NCI-H82 (cell line): Measurements from ENCODE around the gene PGM1.
"Not testable (repeated sequence)": the region's sequence is repeated elsewhere in the genome, so short reads cannot be mapped to it uniquely, and the experiment has no call there.

Source experiments
- DNase-seq: peaks from one replicate; lab custom pipeline; 2025; lab: John Stamatoyannopoulos, UW

PGM1 gene

DNA sequence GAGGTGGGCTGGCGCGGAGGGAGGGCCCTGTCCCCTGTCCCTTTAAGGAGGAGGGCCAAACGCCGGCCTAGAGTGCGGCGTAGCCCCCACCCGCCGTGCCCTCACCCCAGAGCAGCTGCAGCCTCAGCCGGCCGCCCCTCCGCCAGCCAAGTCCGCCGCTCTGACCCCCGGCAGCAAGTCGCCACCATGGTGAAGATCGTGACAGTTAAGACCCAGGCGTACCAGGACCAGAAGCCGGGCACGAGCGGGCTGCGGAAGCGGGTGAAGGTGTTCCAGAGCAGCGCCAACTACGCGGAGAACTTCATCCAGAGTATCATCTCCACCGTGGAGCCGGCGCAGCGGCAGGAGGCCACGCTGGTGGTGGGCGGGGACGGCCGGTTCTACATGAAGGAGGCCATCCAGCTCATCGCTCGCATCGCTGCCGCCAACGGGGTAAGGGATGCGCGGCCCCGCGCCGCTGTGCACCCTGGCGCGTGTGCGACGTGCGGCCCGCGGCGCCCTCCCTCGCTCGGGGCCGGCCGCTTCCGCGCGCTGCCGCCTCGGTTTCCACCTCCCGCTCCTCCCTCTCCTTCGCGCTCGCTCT is at the start of gene PGM1:
PGM1 (plus strand) TSS at position 109 of the 583 bp plus-strand sequence; CDS start at position 187, 78 bp downstream.
- DNase-seq = peak; percentile 84

DNA sequence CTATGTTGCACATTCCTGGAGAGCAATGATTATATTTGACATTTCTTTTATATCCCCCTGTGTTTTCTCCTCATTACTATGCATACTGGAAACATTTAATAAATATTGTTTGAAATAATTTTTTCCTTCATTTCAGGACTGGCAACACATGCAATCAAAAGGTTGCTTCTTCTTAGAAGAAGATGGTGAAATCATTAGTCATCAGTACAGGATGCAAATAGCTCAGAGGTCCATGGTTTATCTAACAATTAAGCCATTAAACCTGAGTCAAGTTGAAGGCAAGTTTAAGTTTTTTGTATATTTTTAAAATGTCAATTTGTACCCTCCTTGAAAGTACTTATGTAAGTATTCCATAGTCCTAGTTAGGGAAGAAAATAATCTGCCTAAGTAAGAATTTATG is 47.4 kb upstream of the PGM1 start:
- no peak for DNase-seq

GRCh38 chr1:63547621-63548294 is 45.5 kb upstream of the PGM1 start:
- no peak for DNase-seq

- DNase-seq = no peak
Observed at GRCh38 chr1:63548303-63548702, 44.9 kb upstream of the PGM1 start.

DNA sequence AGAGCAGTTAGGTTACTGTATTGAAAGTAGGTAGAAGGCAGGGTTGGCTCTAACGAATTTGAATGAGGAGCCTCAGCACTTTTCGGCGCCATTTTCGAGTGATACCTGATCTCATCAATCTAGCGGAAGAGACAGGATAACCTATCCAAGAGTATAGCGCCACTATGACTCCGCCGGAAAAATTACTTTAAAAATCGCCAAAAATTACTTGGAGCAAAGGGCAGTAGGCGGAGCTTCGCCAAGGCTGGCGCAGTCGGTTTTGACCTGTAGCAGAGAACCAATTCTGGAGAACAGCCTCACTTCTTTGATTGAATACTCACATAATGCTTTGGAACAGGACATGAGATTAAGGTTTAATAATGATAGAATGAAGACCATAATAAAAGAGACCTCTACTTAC is 44.3 kb upstream of the PGM1 start:
- DNase-seq = no peak

- DNase-seq = no peak
Observed at GRCh38 chr1:63555480-63555879, 37.7 kb upstream of the PGM1 start.

DNA sequence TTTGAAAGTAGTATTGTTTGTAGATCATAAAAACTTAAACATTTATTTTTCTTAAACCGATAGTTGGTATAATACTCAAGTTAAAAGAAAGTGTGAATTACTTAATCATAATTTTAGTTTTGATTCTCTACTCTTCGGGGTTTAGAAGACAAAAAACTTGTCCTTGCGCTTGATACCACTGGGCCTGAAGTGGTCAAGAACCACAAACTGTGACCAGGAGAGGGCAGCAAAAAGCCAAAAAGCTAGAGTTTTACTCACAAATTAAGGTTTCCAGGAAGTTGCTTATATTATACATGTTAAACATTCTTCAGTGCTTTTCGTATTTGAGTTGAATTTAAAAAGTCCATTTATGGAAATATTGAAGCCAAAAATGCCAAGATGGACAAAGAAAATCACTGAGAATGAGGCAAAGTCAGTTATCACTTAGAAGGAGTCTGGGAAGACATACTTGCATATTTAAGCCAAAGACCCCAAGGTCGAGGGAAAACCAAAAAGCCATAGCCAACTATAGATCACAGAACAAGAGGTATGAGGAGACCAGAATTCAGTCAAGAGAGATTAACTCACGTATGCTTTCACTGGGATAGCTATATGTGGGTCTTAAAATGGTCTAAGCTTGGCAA is 35.7 kb upstream of the PGM1 start:
- DNase-seq = peak; percentile 35

- no peak for DNase-seq
Observed at GRCh38 chr1:63559357-63559756, 33.9 kb upstream of the PGM1 start.

GRCh38 chr1:63563745-63564144 is 29.5 kb upstream of the PGM1 start:
- DNase-seq = no peak

GRCh38 chr1:63569068-63569467 is 24.1 kb upstream of the PGM1 start:
- DNase-seq = no peak

- no peak for DNase-seq
Observed at GRCh38 chr1:63569640-63570316, 23.4 kb upstream of the PGM1 start.

DNA sequence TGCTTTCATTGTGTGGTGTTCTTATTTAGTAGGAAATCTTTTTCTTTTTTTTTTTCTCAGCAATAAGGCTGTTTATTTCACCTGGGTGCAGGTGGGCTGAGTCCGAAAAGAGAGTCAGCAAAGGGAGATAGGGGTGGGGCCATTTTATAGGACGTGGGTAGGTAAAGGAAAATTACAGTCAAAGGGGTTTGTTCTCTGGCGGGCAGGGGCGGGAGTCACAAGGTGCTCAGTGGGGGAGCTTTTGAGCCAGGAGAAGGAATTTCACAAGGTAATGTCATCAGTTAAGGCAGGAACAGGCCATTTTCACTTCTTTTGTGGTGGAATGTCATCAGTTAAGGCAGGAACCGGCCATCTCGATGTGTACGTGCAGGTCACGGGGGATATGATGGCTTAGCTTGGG is 20.5 kb upstream of the PGM1 start:
- DNase-seq = not testable (repeated sequence)

DNA sequence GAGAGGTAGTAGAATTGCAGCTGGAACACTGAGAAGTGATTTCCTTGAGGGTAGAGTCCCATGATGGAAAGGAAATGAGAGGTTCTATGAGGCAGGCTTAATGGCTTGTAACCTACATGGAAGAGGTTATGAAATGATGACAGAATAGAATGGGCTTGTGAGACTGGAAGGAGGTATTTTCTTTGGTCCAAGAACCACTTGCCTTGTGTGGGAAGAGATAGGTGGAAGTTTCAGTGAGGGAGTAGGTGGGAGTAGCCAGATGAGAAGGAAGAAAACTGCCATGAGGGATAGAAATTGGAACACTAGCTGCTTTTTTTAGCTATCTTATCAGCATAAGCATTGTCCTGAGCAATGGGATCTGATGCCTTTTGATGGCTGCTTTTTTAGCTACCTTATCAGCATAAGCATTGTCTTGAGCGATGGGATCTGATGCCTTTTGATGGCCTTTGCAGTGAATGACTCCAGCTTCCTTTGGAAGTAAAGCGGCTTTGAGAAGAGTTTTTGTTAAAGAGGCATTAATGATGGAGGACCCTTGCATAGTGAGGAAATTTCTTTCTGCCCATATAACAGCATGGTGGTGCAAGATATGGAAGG is 18.9 kb upstream of the PGM1 start:
- DNase-seq = not testable (repeated sequence)

- peak; percentile 38 for DNase-seq
Observed at GRCh38 chr1:63575340-63575826, 17.8 kb upstream of the PGM1 start.

DNA sequence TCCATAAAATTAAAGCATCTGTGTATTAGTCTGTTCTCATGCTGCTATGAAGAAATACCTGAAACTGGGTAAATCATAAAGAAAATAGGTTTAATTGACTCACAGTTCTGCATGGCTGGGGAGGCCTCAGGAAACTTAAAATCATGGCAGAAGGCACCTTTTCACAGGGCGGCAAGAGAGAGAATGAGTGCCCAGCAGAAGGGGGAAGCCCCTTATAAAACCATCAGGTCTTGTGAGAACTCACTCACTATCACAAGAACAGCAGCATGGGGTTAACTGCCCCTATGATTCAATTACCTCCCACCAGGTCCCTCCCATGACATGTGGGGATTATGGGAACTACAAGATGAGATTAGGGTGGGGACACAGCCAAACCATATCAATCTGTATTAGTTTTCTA is 6.9 kb upstream of the PGM1 start:
- DNase-seq = peak; percentile 55

DNA sequence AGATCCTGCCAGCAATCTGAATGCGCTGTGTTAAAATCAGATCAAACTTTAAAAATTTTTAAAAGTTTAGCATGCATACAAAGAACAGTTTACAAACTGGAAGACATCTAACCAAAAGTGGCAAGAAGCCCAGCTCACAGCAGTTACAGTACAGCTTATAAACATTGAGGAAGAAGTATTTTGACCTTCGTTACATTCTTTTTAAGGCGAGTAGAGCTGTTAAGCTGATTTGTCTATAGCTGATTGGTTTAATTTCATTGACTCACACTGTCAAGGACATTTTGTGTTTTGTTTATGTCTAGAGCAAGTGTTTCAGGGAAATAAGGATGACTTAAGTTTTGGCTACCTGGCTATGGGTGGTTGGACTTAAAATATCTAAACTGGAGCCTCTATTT is 3.0 kb upstream of the PGM1 start:
- DNase-seq = peak; percentile 23

DNA sequence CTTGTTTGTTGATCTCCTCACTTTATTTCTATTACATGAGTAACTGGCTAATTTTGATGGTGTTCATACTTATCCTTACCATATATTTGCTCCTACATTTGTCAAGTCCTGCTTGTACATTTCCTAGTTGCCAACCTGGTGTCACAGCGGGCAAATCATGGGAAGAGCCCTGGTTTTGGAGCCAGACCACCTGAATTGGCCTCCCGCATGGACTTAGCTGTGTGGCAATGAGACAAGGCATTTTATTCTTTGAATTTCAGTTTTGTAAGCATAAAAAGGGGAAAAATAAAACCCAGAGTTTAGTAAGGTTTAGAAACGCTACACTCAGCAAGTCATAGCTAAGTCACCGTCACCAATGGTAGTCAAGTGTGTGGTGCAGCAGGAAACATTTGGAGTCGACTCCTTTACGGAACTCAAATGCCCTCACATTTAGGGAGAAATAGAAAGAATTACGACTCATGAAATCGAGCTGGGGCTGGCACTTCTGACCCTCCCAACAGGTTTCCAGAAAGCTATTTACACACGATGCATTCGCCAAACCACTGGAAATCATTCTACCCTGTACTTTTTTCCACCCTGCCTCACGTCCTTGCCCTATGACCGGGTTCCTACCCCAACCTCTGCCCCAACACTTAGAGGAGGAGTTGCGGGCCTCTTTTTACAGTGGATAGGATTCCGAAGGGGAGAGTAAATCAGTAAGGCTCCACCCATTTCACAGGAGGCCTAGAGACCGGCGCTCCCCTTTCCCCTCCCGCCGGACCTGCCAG is 492 bp upstream of the PGM1 start:
- DNase-seq = no peak

DNA sequence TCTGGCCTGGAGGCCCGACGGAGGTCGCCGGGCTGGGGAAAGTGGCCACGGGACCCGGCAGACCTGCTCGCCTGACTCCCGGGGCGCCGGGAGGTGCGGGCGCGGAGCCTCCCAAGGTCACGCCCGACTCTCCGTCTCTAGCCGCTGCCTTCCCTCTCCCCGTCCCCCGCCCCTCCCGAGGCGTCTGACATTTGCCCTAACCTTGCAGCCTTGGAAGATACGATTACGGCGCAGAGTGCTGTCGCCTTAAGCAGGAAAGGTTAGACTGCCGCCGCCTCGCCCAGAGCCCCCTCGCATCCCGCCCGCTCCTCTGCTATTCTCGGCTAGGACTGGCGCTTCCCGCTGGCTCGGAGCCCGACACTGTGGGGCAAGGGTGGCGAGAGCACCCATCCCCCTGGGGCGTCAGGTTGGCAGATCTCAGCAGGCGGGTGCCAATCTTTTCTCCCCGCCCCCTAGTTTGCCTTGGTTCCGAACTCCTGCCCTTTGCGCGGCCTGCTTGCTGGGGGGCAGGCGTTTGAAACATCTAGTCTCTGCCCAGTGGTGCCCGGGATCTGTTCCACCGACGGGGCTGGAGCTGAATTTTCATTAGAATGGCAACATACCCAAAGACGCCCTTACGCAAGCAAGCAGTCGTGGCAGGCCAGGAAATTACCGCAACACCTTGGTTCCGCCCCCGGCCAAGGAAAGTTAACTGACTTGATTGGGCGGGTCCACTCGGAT is 835 bp downstream of the PGM1 start:
- DNase-seq = peak; percentile 75

GRCh38 chr1:63595435-63595834 is 2.2 kb downstream of the PGM1 start:
- DNase-seq = no peak

DNA sequence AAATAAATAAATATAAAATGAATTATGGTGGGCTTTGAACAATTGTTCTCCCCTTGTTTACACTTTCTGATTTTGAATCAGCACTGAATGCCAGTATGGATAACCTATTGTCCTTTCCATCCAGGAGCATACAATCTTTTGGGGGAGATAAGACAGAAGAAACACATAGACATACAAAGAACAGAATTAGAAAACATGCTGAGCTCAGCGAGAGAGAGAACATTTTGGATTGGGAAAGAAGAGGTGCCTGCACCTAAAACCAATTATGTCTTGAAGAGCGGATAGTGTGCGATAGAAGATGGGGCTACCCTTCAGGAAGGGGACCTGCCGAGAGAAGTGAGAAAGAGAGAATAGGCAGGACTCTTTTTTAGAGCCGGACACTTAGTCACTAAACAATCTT is 6.6 kb downstream of the PGM1 start:
- no peak for DNase-seq

GRCh38 chr1:63600248-63600647 is 7.0 kb downstream of the PGM1 start:
- no peak for DNase-seq
